ENCODE data around the gene ASIC1. TPM values are rescaled to one million over a fixed set of nuclear protein-coding genes. Genes with fewer than 3 reads are reported as not detected.

Gene ASIC1
- total and polyA plus RNA-seq, 12 donors: 0.17 to 1.6 (median 0.70) TPM

DNA sequence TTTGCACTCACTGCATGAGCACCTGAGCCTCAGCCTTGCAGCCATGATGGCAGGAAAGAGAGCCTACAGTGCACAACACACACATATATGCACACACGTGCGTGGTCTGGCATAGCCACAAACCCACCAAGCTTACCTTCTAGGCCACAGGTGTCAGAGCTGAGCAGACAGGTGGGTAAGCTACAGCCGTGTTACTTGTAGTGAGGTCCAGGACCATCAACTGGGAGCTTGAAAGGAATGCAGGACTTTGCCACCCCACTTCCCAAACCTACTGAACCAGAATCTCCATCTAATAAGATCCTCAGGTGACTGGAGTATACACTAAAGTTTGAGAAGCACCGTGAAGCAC lies 2.7 kb downstream of the ASIC1 start:
- H3K27ac ChIP-seq: no peak overlapping the region
- intact Hi-C loops (cut with DNase I): loop anchor here in 1 of 10 donors (5.0 kb wide), 1 partner anchor 193 kb away; no protein-coding TSS in a partner anchor
- ATAC-seq (no peak), DNase-seq (no peak)
- TF ChIP-seq, protein P1, sequence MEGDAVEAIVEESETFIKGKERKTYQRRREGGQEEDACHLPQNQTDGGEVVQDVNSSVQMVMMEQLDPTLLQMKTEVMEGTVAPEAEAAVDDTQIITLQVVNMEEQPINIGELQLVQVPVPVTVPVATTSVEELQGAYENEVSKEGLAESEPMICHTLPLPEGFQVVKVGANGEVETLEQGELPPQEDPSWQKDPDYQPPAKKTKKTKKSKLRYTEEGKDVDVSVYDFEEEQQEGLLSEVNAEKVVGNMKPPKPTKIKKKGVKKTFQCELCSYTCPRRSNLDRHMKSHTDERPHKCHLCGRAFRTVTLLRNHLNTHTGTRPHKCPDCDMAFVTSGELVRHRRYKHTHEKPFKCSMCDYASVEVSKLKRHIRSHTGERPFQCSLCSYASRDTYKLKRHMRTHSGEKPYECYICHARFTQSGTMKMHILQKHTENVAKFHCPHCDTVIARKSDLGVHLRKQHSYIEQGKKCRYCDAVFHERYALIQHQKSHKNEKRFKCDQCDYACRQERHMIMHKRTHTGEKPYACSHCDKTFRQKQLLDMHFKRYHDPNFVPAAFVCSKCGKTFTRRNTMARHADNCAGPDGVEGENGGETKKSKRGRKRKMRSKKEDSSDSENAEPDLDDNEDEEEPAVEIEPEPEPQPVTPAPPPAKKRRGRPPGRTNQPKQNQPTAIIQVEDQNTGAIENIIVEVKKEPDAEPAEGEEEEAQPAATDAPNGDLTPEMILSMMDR (IDR thresholded peaks at IDR 0.05): no peak
- H3K36me3 ChIP-seq: no peaks in the 10 kb centered on the region
- no peak overlapping the region for H3K4me3 ChIP-seq
- peaks cover 0 to 42% (median 22%) of the 10 kb centered on the region in 7 donors for H3K27me3 ChIP-seq
- WGBS, 2 donors: 68 to 70% methylated on average over 4 of the region's 4 CpGs
- H3K4me1 ChIP-seq: peaks cover 0 to 46% (median 19%) of the 10 kb centered on the region in 9 donors
- H3K9me3 ChIP-seq: no peaks in the 10 kb centered on the region

DNA sequence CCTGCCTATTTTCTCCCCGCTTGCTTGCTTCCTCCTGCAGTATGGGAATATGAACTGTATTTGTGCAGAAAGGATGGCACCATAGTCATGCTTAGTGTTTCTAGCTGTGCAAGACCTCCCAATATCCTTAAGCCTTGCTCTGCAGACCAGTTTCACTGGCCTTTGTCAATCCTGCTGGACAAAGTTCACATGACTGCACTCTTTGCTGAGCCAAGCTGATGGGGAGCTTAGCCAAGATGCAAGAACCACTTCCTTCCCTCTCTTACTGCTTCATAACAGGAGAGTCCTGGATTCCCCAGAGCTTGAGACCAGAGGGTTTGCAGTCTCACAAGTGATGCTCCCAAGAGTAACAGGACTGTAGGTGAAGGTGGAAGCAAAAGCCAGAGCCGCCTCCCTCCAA lies 3.8 kb downstream of the ASIC1 start:
- TF ChIP-seq, protein P1 (IDR thresholded peaks at IDR 0.05): no peak
- WGBS, 2 donors: 88% methylated on average over 2 of the region's 2 CpGs
- H3K27ac ChIP-seq: no peak overlapping the region
- ATAC-seq: no peak
- no peaks in the 10 kb centered on the region for H3K9me3 ChIP-seq
- intact Hi-C loops (cut with DNase I): loop anchor here in 1 of 10 donors (5.0 kb wide), 1 partner anchor 194 kb away; no protein-coding TSS in a partner anchor
- peaks cover 0 to 32% (median 16%) of the 10 kb centered on the region in 7 donors for H3K27me3 ChIP-seq
- no peaks in the 10 kb centered on the region for H3K36me3 ChIP-seq
- DNase-seq: no peak
- peaks cover 0 to 40% (median 12%) of the 10 kb centered on the region in 9 donors for H3K4me1 ChIP-seq
- no peak overlapping the region for H3K4me3 ChIP-seq

DNA sequence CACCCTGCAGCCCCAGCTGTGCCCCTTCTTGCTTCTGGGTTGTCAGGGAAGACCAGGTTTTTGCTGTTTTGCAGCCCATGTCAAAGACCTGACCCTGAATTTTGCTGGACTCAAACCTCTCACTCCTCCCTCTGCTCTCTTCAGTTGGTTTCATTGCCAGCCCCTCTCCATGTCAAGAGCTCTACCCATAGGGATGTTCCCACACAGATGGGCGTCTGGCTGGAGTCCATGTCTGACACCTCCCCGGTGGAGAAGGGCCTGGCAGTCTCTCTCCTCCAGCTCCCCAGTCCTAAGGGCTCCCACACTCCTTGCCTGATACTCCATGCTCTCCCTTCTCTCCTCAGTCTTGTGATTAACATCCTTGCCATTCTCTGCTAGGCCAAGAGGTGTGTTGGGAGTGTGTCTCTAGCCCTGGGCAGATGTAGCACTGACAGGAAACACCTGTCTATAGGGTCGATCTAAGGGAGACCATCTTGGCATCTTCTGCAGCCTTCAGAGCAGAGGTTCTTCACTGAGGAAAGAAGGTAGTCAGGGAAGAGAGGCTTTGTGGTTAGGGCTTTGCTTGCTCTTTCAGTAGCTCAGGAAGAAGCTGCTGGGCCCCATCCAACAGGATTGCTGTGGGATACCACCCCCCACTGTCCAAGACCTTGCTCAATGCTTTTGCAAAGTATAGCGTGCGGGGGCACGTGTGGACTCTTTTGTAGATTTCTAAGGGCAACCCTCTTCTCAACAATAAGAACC lies 4.7 kb downstream of the ASIC1 start:
- 62 to 70% methylated on average over 6 of the region's 6 CpGs for WGBS, 2 donors
- Histone ChIP-seq H3K27ac (no peak overlapping the region), H3K27me3 (peaks cover 0 to 23% (median 6%) of the 10 kb centered on the region in 7 donors), H3K4me1 (peaks cover 0 to 37% (median 4%) of the 10 kb centered on the region in 9 donors), H3K4me3 (no peak overlapping the region), H3K36me3 (no peaks in the 10 kb centered on the region), H3K9me3 (no peaks in the 10 kb centered on the region)
- intact Hi-C loops (cut with DNase I): loop anchor here in 1 of 10 donors (5.0 kb wide), 1 partner anchor 195 kb away; no protein-coding TSS in a partner anchor
- no peak for DNase-seq
- no peak for ATAC-seq
- TF ChIP-seq, protein P1 (IDR thresholded peaks at IDR 0.05): no peak

DNA sequence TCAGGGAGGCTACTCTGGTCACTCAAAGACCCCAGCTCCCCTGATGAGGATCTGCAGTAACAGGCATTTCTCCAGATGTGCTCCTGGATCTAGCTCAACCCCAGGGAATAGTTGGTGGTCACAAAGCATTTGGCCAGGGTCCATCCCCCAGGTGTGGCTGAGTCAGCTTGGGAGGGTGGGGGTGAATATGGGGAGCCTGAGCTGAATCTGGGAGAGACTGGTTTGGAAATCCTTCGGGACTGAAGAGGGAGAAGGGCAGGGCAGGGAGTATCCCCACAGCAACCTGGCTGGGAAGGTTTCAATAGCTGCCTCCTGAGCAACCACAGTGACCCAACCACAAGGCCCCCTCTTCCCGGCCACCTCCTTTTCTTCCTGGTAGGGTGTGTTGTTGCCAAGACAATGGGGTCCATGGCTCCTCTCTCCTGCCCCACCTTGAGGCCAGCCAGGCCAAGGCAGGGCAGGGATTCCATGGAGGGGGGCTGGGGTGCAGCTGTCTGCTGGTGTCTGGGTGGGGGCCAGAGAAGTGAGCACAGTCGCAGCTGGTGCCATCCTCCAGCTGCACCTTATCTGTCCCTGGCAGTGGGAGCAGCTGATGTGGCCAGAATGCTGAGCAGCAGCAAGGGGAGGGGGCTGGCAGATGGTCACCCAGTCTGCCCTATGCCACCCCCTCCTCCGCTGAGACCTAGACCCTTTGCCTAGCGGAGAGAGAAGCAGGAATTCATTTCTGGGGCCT lies 5.5 kb downstream of the ASIC1 start:
- Histone ChIP-seq H3K36me3 (no peaks in the 10 kb centered on the region), H3K9me3 (no peaks in the 10 kb centered on the region), H3K27ac (no peak overlapping the region), H3K4me1 (peaks cover 0 to 33% (median 3%) of the 10 kb centered on the region in 9 donors), H3K27me3 (peaks cover 0 to 15% (median 4%) of the 10 kb centered on the region in 7 donors), H3K4me3 (no peak overlapping the region)
- no peak for ATAC-seq
- 84 to 91% methylated on average over 5 of the region's 5 CpGs for WGBS, 2 donors
- no peak for DNase-seq
- TF ChIP-seq, protein P1 (IDR thresholded peaks at IDR 0.05): no peak
- intact Hi-C loops (cut with DNase I): loop anchor here in 1 of 10 donors (5.0 kb wide), 1 partner anchor 196 kb away; no protein-coding TSS in a partner anchor

Measured in heart right ventricle (tissue), 16 donors.